Measurements from ENCODE around the gene VSTM2B.

GRCh38 chr19:29552454-29553280 lies 26.9 kb downstream of the VSTM2B start:
- no peak for TF ChIP-seq TAF1 (IDR thresholded peaks at IDR 0.05; ENCODE audit: borderline replicate concordance, low read depth, low read length)
- no peak for TF ChIP-seq TEAD4 (IDR thresholded peaks at IDR 0.05; ENCODE audit: borderline replicate concordance, insufficient read depth)
- TF ChIP-seq EZH2phosphoT487 (IDR thresholded peaks at IDR 0.05; ENCODE audit: borderline replicate concordance, low read depth) = no peak
- no peak for TF ChIP-seq CTCF (IDR thresholded peaks at IDR 0.05)
- no peak for TF ChIP-seq GABPA (IDR thresholded peaks at IDR 0.05; ENCODE audit: low read depth)
- no peak for TF ChIP-seq MEF2A (IDR thresholded peaks at IDR 0.05; ENCODE audit: borderline replicate concordance, low read depth)
- TF ChIP-seq EP300 (IDR thresholded peaks at IDR 0.05; ENCODE audit: borderline replicate concordance in 1 of 2, low read depth in 1 of 2, low read length in 1 of 2) = no peak
- no peak for TF ChIP-seq RXRA (IDR thresholded peaks at IDR 0.05; ENCODE audit: borderline replicate concordance, low read depth)
- TF ChIP-seq MAX (IDR thresholded peaks at IDR 0.05; ENCODE audit: low read depth) = no peak
- no peak for TF ChIP-seq MXI1 (IDR thresholded peaks at IDR 0.05; ENCODE audit: low read depth, low read length)
- no peak for TF ChIP-seq RFX5 (IDR thresholded peaks at IDR 0.05; ENCODE audit: low read length)
- no peak for TF ChIP-seq GATA2 (CRISPR knock-in tag; IDR thresholded peaks at IDR 0.05)
- TF ChIP-seq CHD2 (IDR thresholded peaks at IDR 0.05; ENCODE audit: low read length, partially characterized antibody) = no peak
